IMR-90 (cell line): ENCODE data around the gene TNNC2. TPM values are rescaled to one million over a fixed set of nuclear protein-coding genes. Genes with fewer than 3 reads are reported as not detected.

Source experiments
- ATAC-seq: fragments of 200-7000 bp; cut with Tn5 transposase; 2 replicates; pipeline ENCODE4 v1.9.1; 2020; ENCODE audit warnings: low read depth, mild to moderate bottlenecking, moderate library complexity
- BruUV-seq: library from RNA; stranded (reverse); fragments of 400-500 nt; replicated peaks from 2 replicates; lab custom pipeline; 2021; lab: Mats Ljungman, UMichigan
- CTCF ChIA-PET: fragments of 300-600 bp; formaldehyde crosslinking; extraction: SDS; loops from one replicate; lab custom pipeline; 2021; ENCODE audit warnings: antibody characterized with exemption; lab: Yijun Ruan, JAX
- POLR2A ChIA-PET: fragments of 300-600 bp; sonication (Branson Sonifier 250); formaldehyde crosslinking; loops from one replicate; lab custom pipeline; 2022; ENCODE audit warnings: antibody characterized with exemption; ENCODE audit not compliant: unreplicated experiment; lab: Charles Lee
- DNase-seq: peaks from one replicate; pipeline ENCODE4 v3.0.0; 2013
- H2AFZ ChIP-seq: replicated peaks from 2 replicates; pipeline ENCODE3; 2013; ENCODE audit warnings: low read length, mild to moderate bottlenecking; ENCODE audit not compliant: poor library complexity
- H2AK5ac ChIP-seq: 2 replicates; pipeline ENCODE4 v1.6.1; 2013; ENCODE audit warnings: low read depth, low read length, inconsistent platforms
- H2AK9ac ChIP-seq: replicated peaks from 2 replicates; pipeline ENCODE3; 2013; ENCODE audit warnings: mild to moderate bottlenecking, low read depth, low read length, moderate library complexity; ENCODE audit not compliant: poor library complexity
- H2BK120ac ChIP-seq: 2 replicates; pipeline ENCODE4 v1.6.1; 2013; ENCODE audit warnings: low read depth, low read length, inconsistent platforms
- H2BK15ac ChIP-seq: 3 replicates; pipeline ENCODE4 v1.6.1; 2013; ENCODE audit warnings: low read depth, low read length, inconsistent platforms
- H2BK20ac ChIP-seq: 2 replicates; pipeline ENCODE4 v1.6.1; 2013; ENCODE audit warnings: low read depth, mild to moderate bottlenecking, inconsistent platforms, low read length, moderate library complexity
- H2BK5ac ChIP-seq: 2 replicates; pipeline ENCODE4 v1.6.1; 2013; ENCODE audit warnings: mild to moderate bottlenecking, low read depth, low read length, inconsistent platforms; ENCODE audit not compliant: poor library complexity, severe bottlenecking
- H3K14ac ChIP-seq: replicated peaks from 2 replicates; pipeline ENCODE4 v1.6.1; 2013; ENCODE audit warnings: low read depth, low read length, inconsistent platforms
- H3K18ac ChIP-seq: 2 replicates; pipeline ENCODE4 v1.6.1; 2013; ENCODE audit warnings: low read depth, low read length, control low read depth
- H3K23ac ChIP-seq: 2 replicates; pipeline ENCODE4 v1.6.1; 2013; ENCODE audit warnings: low read depth, low read length, inconsistent platforms
- H3K27ac ChIP-seq: 2 replicates; pipeline ENCODE4 v1.5.1; 2013; ENCODE audit warnings: mild to moderate bottlenecking, control low read depth, low read length; ENCODE audit not compliant: insufficient read depth
- H3K27me3 ChIP-seq: 2 replicates; pipeline ENCODE4 v1.6.1; 2013; ENCODE audit warnings: low read length; ENCODE audit not compliant: control insufficient read depth, insufficient read depth
- H3K36me3 ChIP-seq: 2 replicates; pipeline ENCODE4 v1.6.1; 2013; ENCODE audit warnings: low read length, mixed read lengths; ENCODE audit not compliant: control insufficient read depth, insufficient read depth
- H3K4ac ChIP-seq: 2 replicates; pipeline ENCODE4 v1.6.1; 2013; ENCODE audit warnings: low read depth, low read length, inconsistent platforms
- H3K4me1 ChIP-seq: 2 replicates; pipeline ENCODE4 v1.6.1; 2013; ENCODE audit warnings: low read length, mixed read lengths; ENCODE audit not compliant: control insufficient read depth, insufficient read depth
- H3K4me2 ChIP-seq: 2 replicates; pipeline ENCODE4 v1.6.1; 2013; ENCODE audit warnings: low read depth, mild to moderate bottlenecking, control low read depth, low read length, moderate library complexity
- H3K4me3 ChIP-seq: 2 replicates; pipeline ENCODE4 v1.5.1; 2013; ENCODE audit warnings: low read depth, mild to moderate bottlenecking, control low read depth, low read length, moderate library complexity; ENCODE audit not compliant: insufficient read depth
- H3K56ac ChIP-seq: 2 replicates; pipeline ENCODE4 v1.6.1; 2013; ENCODE audit warnings: low read length, inconsistent platforms; ENCODE audit not compliant: insufficient read depth; ENCODE audit errors: extremely low read depth
- H3K79me1 ChIP-seq, 2 experiments: 2 replicates each; pipeline ENCODE4 v1.6.1; 2013; ENCODE audit warnings: low read length in 2 of 2, inconsistent platforms in 1 of 2, low read depth in 1 of 2
- H3K9ac ChIP-seq: 2 replicates; pipeline ENCODE4 v1.6.1; 2013; ENCODE audit warnings: low read depth, low read length, control low read depth
- H3K9me1 ChIP-seq: 2 replicates; pipeline ENCODE4 v1.6.1; 2013; ENCODE audit warnings: low read length, inconsistent platforms; ENCODE audit not compliant: insufficient read depth
- H3K9me3 ChIP-seq: 2 replicates; pipeline ENCODE4 v1.6.1; 2013; ENCODE audit warnings: low read length; ENCODE audit not compliant: control insufficient read depth, insufficient read depth
- H4K20me1 ChIP-seq: 2 replicates; pipeline ENCODE4 v1.6.1; 2013; ENCODE audit warnings: low read length, inconsistent platforms; ENCODE audit not compliant: insufficient read depth
- H4K5ac ChIP-seq: 2 replicates; pipeline ENCODE4 v1.6.1; 2013; ENCODE audit warnings: mild to moderate bottlenecking, low read depth, low read length, control low read depth
- H4K8ac ChIP-seq, 2 experiments: 2 replicates each; pipeline ENCODE4 v1.6.1; 2013; ENCODE audit warnings: low read depth in 2 of 2, low read length in 2 of 2, control low read depth in 1 of 2, inconsistent platforms in 1 of 2
- H4K91ac ChIP-seq: 2 replicates; pipeline ENCODE4 v1.6.1; 2013; ENCODE audit warnings: low read depth, low read length, inconsistent platforms; ENCODE audit not compliant: insufficient read depth
- BHLHE40 ChIP-seq: fragments of 150-350 bp; IDR thresholded peaks from 2 replicates; pipeline ENCODE4 v1.6.1; 2016; ENCODE audit warnings: mild to moderate bottlenecking, low read depth, low read length
- CEBPB ChIP-seq: IDR thresholded peaks from 2 replicates; pipeline ENCODE4 v1.6.1; 2012; ENCODE audit warnings: low read depth, low read length, improper control_type of control experiment
- CHD1 ChIP-seq: IDR thresholded peaks from 2 replicates; pipeline ENCODE4 v1.6.1; 2012; ENCODE audit warnings: low read depth, low read length, improper control_type of control experiment
- FOS ChIP-seq: fragments of 150-350 bp; IDR thresholded peaks from 2 replicates; pipeline ENCODE4 v1.6.1; 2016; ENCODE audit warnings: low read depth, low read length
- MAFK ChIP-seq: IDR thresholded peaks from 2 replicates; pipeline ENCODE4 v1.6.1; 2012; ENCODE audit warnings: low read depth, low read length, improper control_type of control experiment
- MAZ ChIP-seq: IDR thresholded peaks from 2 replicates; pipeline ENCODE4 v1.6.1; 2012; ENCODE audit warnings: low read depth, mild to moderate bottlenecking, low read length, improper control_type of control experiment, moderate library complexity, borderline replicate concordance
- MXI1 ChIP-seq: IDR thresholded peaks from 2 replicates; pipeline ENCODE4 v1.6.1; 2012; ENCODE audit warnings: low read depth, mild to moderate bottlenecking, low read length, moderate library complexity, borderline replicate concordance
- NFE2L2 ChIP-seq: fragments of 150-350 bp; IDR thresholded peaks from 2 replicates; pipeline ENCODE4 v1.6.1; 2016; ENCODE audit warnings: low read depth, mild to moderate bottlenecking, low read length
- POLR2A ChIP-seq: IDR thresholded peaks from 2 replicates; pipeline ENCODE4 v1.6.1; 2012; ENCODE audit warnings: mild to moderate bottlenecking, low read depth, low read length
- RFX5 ChIP-seq: IDR thresholded peaks from 2 replicates; pipeline ENCODE4 v1.8.0; 2012; ENCODE audit warnings: low read depth, mild to moderate bottlenecking, low read length, moderate library complexity
- SMC3 ChIP-seq: fragments of 150-350 bp; IDR thresholded peaks from 2 replicates; pipeline ENCODE4 v1.6.1; 2016; ENCODE audit warnings: low read depth, mild to moderate bottlenecking, antibody characterized with exemption, low read length, moderate library complexity
- WGBS, 2 experiments: methylation state at CpG; one replicate each; pipeline versions ENCODE4 v1.1.5 to v1.1.7; 2013; ENCODE audit warnings: missing lambda C conversion rate in 2 of 2; ENCODE audit not compliant: insufficient read length in 1 of 2; ENCODE audit errors: extremely low coverage in 2 of 2; 5-methylcytosine and 5-hydroxymethylcytosine counted together
- dilution Hi-C: fragments of 300-500 bp; cut with HindIII; formaldehyde crosslinking; loops from one replicate; pipeline ENCODE4 v1.14.3; 2018; ENCODE audit warnings: low sequenced_read_pairs; ENCODE audit not compliant: unreplicated experiment
- in situ Hi-C: fragments of 300-500 bp; cut with MboI; formaldehyde crosslinking; loops from 3 replicates; pipeline ENCODE4 v1.14.3; 2019; ENCODE audit warnings: low sequenced_read_pairs, inconsistent platforms, mixed read lengths
- intact Hi-C: fragments of 100-400 bp; cut with micrococcal nuclease; formaldehyde crosslinking; loops from 2 replicates; pipeline ENCODE4 v1.10.0; 2022
- polyA plus RNA-seq, 3 experiments: library from polyadenylated mRNA; depleted of rRNA; stranded (reverse); fragments of >200 nt; gene quantifications; 2 replicates each; pipeline ENCODE4 v1.2.3, GENCODE V29; 2012; ENCODE audit warnings: low replicate concordance in 1 of 3
- total RNA-seq: library from RNA; depleted of rRNA; stranded (reverse); fragments of >200 nt; gene quantifications from 2 replicates; pipeline ENCODE4 v1.2.3, GENCODE V29; 2012
- TF ChIP-seq, protein P1 (sequence below): fragments of 150-350 bp; IDR thresholded peaks from 2 replicates; pipeline ENCODE4 v1.6.1; 2017; ENCODE audit warnings: mild to moderate bottlenecking, antibody characterized with exemption, low read length, low read depth
- TF ChIP-seq, protein P2 (sequence below): conservative IDR thresholded peaks from 2 replicates; pipeline ENCODE4 v1.5.1; 2012; ENCODE audit warnings: mild to moderate bottlenecking, low read depth, low read length, improper control_type of control experiment

TNNC2 gene
- total and polyA plus RNA-seq, 2 of the 4 experiments (the other 2 are of a cell fraction): 0.46 TPM; not detected in 1

DNA sequence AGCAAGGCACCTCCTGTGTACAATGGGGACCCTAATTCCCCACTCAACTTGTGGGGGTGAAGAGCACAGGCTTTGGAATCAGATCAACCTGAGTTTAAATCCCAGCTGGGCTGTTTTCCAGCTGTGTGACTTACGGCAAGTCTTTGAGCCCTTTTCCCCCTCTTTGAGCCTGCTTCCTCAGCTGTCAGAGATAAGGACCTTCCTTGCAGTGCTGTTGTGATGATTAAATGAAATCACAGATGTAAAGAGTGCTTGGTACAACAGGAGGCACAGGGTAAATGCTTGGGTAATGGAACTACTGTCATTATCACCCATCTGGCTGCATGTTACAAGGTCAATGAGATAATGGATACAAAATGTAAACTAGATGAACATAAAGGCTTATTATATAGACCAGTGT lies 9.7 kb upstream of the TNNC2 start:
- dilution Hi-C loops: no loop called here

More for the DNA sequence above, 9.7 kb upstream of the TNNC2 start:
- H3K4ac ChIP-seq: no peak overlapping the region
- WGBS, 2 experiments: no CpG with 5 or more reads among the region's 1 CpG
- no TSS peak for BruUV-seq
- no peak overlapping the region for H3K56ac ChIP-seq
- no peak for TF ChIP-seq BHLHE40
- no peak for TF ChIP-seq FOS
- no peak for TF ChIP-seq CEBPB
- no peak for TF ChIP-seq CHD1
- no peak for TF ChIP-seq NFE2L2
- no peak for TF ChIP-seq RFX5
- TF ChIP-seq, protein P1, sequence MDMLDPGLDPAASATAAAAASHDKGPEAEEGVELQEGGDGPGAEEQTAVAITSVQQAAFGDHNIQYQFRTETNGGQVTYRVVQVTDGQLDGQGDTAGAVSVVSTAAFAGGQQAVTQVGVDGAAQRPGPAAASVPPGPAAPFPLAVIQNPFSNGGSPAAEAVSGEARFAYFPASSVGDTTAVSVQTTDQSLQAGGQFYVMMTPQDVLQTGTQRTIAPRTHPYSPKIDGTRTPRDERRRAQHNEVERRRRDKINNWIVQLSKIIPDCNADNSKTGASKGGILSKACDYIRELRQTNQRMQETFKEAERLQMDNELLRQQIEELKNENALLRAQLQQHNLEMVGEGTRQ: no peak
- TF ChIP-seq POLR2A: no peak
- no peak for TF ChIP-seq SMC3
- TF ChIP-seq MXI1: no peak
- TF ChIP-seq MAZ: no peak
- TF ChIP-seq, protein P2, sequence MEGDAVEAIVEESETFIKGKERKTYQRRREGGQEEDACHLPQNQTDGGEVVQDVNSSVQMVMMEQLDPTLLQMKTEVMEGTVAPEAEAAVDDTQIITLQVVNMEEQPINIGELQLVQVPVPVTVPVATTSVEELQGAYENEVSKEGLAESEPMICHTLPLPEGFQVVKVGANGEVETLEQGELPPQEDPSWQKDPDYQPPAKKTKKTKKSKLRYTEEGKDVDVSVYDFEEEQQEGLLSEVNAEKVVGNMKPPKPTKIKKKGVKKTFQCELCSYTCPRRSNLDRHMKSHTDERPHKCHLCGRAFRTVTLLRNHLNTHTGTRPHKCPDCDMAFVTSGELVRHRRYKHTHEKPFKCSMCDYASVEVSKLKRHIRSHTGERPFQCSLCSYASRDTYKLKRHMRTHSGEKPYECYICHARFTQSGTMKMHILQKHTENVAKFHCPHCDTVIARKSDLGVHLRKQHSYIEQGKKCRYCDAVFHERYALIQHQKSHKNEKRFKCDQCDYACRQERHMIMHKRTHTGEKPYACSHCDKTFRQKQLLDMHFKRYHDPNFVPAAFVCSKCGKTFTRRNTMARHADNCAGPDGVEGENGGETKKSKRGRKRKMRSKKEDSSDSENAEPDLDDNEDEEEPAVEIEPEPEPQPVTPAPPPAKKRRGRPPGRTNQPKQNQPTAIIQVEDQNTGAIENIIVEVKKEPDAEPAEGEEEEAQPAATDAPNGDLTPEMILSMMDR: no peak
- TF ChIP-seq MAFK: no peak
- H2BK20ac ChIP-seq: no peak overlapping the region
- peaks cover 15 to 27% of the 10 kb centered on the region in 2 experiments for H3K79me1 ChIP-seq
- no peaks in the 10 kb centered on the region for H4K20me1 ChIP-seq
- peak overlapping the region; percentile 4 for H2AK9ac ChIP-seq
- H3K27me3 ChIP-seq: no peaks in the 10 kb centered on the region
- ATAC-seq: no peak
- peak overlapping the region; percentile 48; the same call in 1 of the 2 replicates for H3K4me2 ChIP-seq
- no peak overlapping the region for H2BK5ac ChIP-seq
- no peak overlapping the region for H3K18ac ChIP-seq
- H3K36me3 ChIP-seq: peaks cover 27% of the 10 kb centered on the region
- no peak overlapping the region for H4K8ac ChIP-seq
- intact Hi-C loops (loop anchor here (10.0 kb wide), 1 partner anchor 98 kb away; the partner anchor contains the start of gene PCIF1), in situ Hi-C loops (no loop called here)
- H2BK15ac ChIP-seq: no peak overlapping the region
- H3K4me1 ChIP-seq: peaks cover 18% of the 10 kb centered on the region
- H2BK120ac ChIP-seq: no peak overlapping the region
- H3K14ac ChIP-seq: no peak overlapping the region
- H4K91ac ChIP-seq: no peak overlapping the region
- no peak overlapping the region for H3K27ac ChIP-seq
- H3K9me1 ChIP-seq: peaks cover 17% of the 10 kb centered on the region
- DNase-seq: no peak
- ChIA-PET POLR2A (no interaction called here), CTCF (interaction anchor here (1.7 kb wide), 1 partner anchor 133 kb away, joined by 3 read pairs; no protein-coding TSS in a partner anchor)
- H3K9me3 ChIP-seq: no peaks in the 10 kb centered on the region
- H3K9ac ChIP-seq: no peak overlapping the region
- H3K4me3 ChIP-seq: no peak overlapping the region
- H2AFZ ChIP-seq: no peak overlapping the region
- H3K23ac ChIP-seq: no peak overlapping the region
- H2AK5ac ChIP-seq: no peak overlapping the region
- H4K5ac ChIP-seq: no peak overlapping the region
